ENCODE results near the gene FBXO15.

FBXO15 gene

GRCh38 chr18:74040459-74041332 lies 106.9 kb downstream of the FBXO15 start:
- DNase-seq: peak; percentile 13 to 63 (median 54)

GRCh38 chr18:74040008-74040407 lies 107.6 kb downstream of the FBXO15 start:
- DNase-seq: no peak

- no peak for DNase-seq
Measured at GRCh38 chr18:74029161-74029560, 118.5 kb downstream of the FBXO15 start.
